Astrocyte (in vitro differentiated cells and primary cell): ENCODE results near the gene SPARCL1. TPM values are rescaled to one million over a fixed set of nuclear protein-coding genes. Genes with fewer than 3 reads are reported as not detected.
"Not testable (repeated sequence)": the region's sequence is repeated elsewhere in the genome, so short reads cannot be mapped to it uniquely, and the experiment has no call there.

Experiments used
- DNase-seq: peaks from one replicate; pipeline ENCODE4 v3.0.0-alpha.2; 2010; ENCODE audit warnings: low read depth
- FAIRE-seq: peaks from 2 replicates; lab custom pipeline; 2011; peaks lifted over from hg19 to GRCh38; lab: Jason Lieb, UNC
- H2AFZ ChIP-seq: 2 replicates; pipeline ENCODE4 v1.6.0; 2012; ENCODE audit warnings: low read depth, low read length, inconsistent platforms
- H3K27ac ChIP-seq: 2 replicates; pipeline ENCODE4 v1.5.1; 2011; ENCODE audit warnings: low read depth, low read length, inconsistent platforms
- H3K27me3 ChIP-seq: 2 replicates; pipeline ENCODE4 v1.6.0; 2011; ENCODE audit warnings: low read length, inconsistent platforms; ENCODE audit not compliant: insufficient read depth
- H3K36me3 ChIP-seq: 2 replicates; pipeline ENCODE4 v1.5.1; 2011; ENCODE audit warnings: low read length, inconsistent platforms; ENCODE audit not compliant: insufficient read depth
- H3K4me1 ChIP-seq: 2 replicates; pipeline ENCODE4 v1.5.1; 2011; ENCODE audit warnings: low read length, inconsistent platforms; ENCODE audit not compliant: insufficient read depth
- H3K4me2 ChIP-seq: 2 replicates; pipeline ENCODE4 v1.6.0; 2012; ENCODE audit warnings: low read length, inconsistent platforms
- H3K4me3 ChIP-seq: 2 replicates; pipeline ENCODE4 v1.5.1; 2011; ENCODE audit warnings: low read depth, mild to moderate bottlenecking, low read length, inconsistent platforms; ENCODE audit not compliant: insufficient read depth
- H3K79me2 ChIP-seq: 2 replicates; pipeline ENCODE4 v1.6.0; 2012; ENCODE audit warnings: mild to moderate bottlenecking, low read length, inconsistent platforms; ENCODE audit not compliant: insufficient read depth
- H3K9ac ChIP-seq: 2 replicates; pipeline ENCODE4 v1.6.0; 2012; ENCODE audit warnings: mild to moderate bottlenecking, low read length, inconsistent platforms
- H3K9me3 ChIP-seq: 2 replicates; pipeline ENCODE4 v1.5.1; 2012; ENCODE audit warnings: low read depth, mild to moderate bottlenecking, low read length, inconsistent platforms; ENCODE audit not compliant: insufficient read depth
- H4K20me1 ChIP-seq: 2 replicates; pipeline ENCODE4 v1.6.0; 2012; ENCODE audit warnings: low read length, inconsistent platforms; ENCODE audit not compliant: insufficient read depth
- H3K27ac Mint-ChIP-seq: one replicate; pipeline ENCODE4 v1.8.0; 2021; ENCODE audit warnings: mild to moderate bottlenecking, mixed read lengths; ENCODE audit not compliant: unreplicated experiment
- H3K27me3 Mint-ChIP-seq: one replicate; pipeline ENCODE4 v1.8.0; 2021; ENCODE audit warnings: low read depth, mixed read lengths; ENCODE audit not compliant: unreplicated experiment
- H3K36me3 Mint-ChIP-seq: one replicate; pipeline ENCODE4 v1.8.0; 2021; ENCODE audit warnings: low read depth, mixed read lengths; ENCODE audit not compliant: unreplicated experiment
- H3K4me1 Mint-ChIP-seq: one replicate; pipeline ENCODE4 v1.8.0; 2021; ENCODE audit warnings: low read depth, mixed read lengths; ENCODE audit not compliant: unreplicated experiment
- H3K4me3 Mint-ChIP-seq: one replicate; pipeline ENCODE4 v1.8.0; 2021; ENCODE audit warnings: mild to moderate bottlenecking, moderate library complexity, mixed read lengths; ENCODE audit not compliant: unreplicated experiment
- H3K9me3 Mint-ChIP-seq: one replicate; pipeline ENCODE4 v1.8.0; 2021; ENCODE audit warnings: mild to moderate bottlenecking, mixed read lengths; ENCODE audit not compliant: unreplicated experiment
- EZH2 ChIP-seq: IDR thresholded peaks from 2 replicates; pipeline ENCODE4 v1.6.1; 2012; ENCODE audit warnings: mild to moderate bottlenecking, low read length, inconsistent platforms; ENCODE audit not compliant: insufficient read depth
- total RNA-seq: library from RNA; stranded (reverse); gene quantifications from 2 replicates; pipeline ENCODE4 v1.2.1, GENCODE V29; 2021
- TF ChIP-seq, protein P1 (sequence below): IDR thresholded peaks from 2 replicates; pipeline ENCODE4 v1.5.1; 2011; ENCODE audit warnings: low read depth, mild to moderate bottlenecking, inconsistent platforms, low read length, moderate library complexity; ENCODE audit not compliant: insufficient read depth

Gene SPARCL1
- total RNA-seq, 1 donor from 2014 or later: 0.25 TPM

GRCh38 chr4:87493115-87493514 lies 36.1 kb downstream of the SPARCL1 start:
- no peak overlapping the region for H3K27ac Mint-ChIP-seq
- Histone ChIP-seq H3K36me3 (no peaks in the 10 kb centered on the region), H4K20me1 (no peaks in the 10 kb centered on the region), H3K9me3 (no peaks in the 10 kb centered on the region), H3K27me3 (no peaks in the 10 kb centered on the region), H3K79me2 (no peaks in the 10 kb centered on the region), H3K27ac (no peak overlapping the region), H3K9ac (no peak overlapping the region), H2AFZ (no peak overlapping the region), H3K4me2 (no peak overlapping the region), H3K4me1 (peaks cover 2% of the 10 kb centered on the region), H3K4me3 (no peak overlapping the region)
- H3K9me3 Mint-ChIP-seq: peaks cover 8% of the 10 kb centered on the region
- no peaks in the 10 kb centered on the region for H3K4me1 Mint-ChIP-seq
- H3K27me3 Mint-ChIP-seq: no peaks in the 10 kb centered on the region
- no peak for FAIRE-seq
- TF ChIP-seq, protein P1, sequence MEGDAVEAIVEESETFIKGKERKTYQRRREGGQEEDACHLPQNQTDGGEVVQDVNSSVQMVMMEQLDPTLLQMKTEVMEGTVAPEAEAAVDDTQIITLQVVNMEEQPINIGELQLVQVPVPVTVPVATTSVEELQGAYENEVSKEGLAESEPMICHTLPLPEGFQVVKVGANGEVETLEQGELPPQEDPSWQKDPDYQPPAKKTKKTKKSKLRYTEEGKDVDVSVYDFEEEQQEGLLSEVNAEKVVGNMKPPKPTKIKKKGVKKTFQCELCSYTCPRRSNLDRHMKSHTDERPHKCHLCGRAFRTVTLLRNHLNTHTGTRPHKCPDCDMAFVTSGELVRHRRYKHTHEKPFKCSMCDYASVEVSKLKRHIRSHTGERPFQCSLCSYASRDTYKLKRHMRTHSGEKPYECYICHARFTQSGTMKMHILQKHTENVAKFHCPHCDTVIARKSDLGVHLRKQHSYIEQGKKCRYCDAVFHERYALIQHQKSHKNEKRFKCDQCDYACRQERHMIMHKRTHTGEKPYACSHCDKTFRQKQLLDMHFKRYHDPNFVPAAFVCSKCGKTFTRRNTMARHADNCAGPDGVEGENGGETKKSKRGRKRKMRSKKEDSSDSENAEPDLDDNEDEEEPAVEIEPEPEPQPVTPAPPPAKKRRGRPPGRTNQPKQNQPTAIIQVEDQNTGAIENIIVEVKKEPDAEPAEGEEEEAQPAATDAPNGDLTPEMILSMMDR: no peak
- TF ChIP-seq EZH2: no peak
- no peak for DNase-seq
- no peak overlapping the region for H3K4me3 Mint-ChIP-seq
- no peaks in the 10 kb centered on the region for H3K36me3 Mint-ChIP-seq

DNA sequence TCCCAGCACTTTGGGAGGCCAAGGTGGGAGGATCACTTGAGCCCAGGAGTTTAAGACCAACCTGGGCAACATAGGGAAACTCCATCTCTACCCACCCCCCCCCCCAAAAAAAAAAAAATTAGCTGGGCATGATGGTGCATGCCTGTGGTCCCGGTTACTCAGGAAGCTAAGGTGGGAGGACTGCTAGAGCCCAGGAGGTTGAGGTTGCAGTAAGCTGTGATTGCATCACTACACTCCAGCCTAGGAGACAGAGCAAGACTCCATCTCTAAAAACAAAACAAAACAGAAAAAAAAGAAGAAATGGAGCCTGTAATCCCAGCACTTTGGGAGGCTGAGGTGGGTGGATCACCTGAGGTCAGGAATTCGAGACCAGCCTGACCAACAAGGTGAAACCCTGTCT lies 37.3 kb downstream of the SPARCL1 start:
- H3K36me3 Mint-ChIP-seq, H3K36me3 ChIP-seq, H3K9me3 ChIP-seq, H3K4me1 Mint-ChIP-seq, H3K27ac Mint-ChIP-seq, H4K20me1 ChIP-seq, H3K4me1 ChIP-seq, H3K9ac ChIP-seq, H3K79me2 ChIP-seq, H3K4me3 Mint-ChIP-seq, FAIRE-seq, H3K4me3 ChIP-seq, H3K27ac ChIP-seq, H2AFZ ChIP-seq, H3K9me3 Mint-ChIP-seq, H3K27me3 Mint-ChIP-seq, H3K4me2 ChIP-seq, H3K27me3 ChIP-seq: not testable (repeated sequence)
- peak; percentile 16 for DNase-seq

DNA sequence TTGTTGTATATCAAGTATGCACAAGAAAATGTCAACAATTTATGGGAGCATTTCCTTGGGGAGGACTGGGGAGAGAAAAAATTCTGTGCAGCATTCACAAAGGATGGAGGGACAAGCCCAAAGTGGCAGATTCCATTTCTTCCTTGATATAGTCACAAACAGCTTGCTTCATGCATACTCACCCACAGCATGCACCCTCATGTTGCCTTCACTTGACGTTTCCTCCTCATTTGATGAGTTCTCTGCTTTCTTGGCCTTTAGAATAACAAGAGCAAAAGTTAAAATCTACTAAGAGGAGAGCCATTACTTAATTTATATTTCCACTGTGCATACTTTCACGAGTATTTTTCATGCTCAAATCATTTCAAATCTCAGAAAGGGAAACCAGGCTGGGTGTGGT lies 37.7 kb downstream of the SPARCL1 start:
- Histone ChIP-seq H3K27me3 (no peaks in the 10 kb centered on the region), H3K9me3 (no peaks in the 10 kb centered on the region), H3K9ac (no peak overlapping the region), H3K36me3 (no peaks in the 10 kb centered on the region), H3K79me2 (no peaks in the 10 kb centered on the region), H3K4me2 (no peak overlapping the region), H3K27ac (no peak overlapping the region), H3K4me3 (no peak overlapping the region), H4K20me1 (no peaks in the 10 kb centered on the region), H2AFZ (no peak overlapping the region), H3K4me1 (no peaks in the 10 kb centered on the region)
- Mint-ChIP-seq H3K27ac (no peak overlapping the region), H3K4me3 (no peak overlapping the region), H3K9me3 (peaks cover 9% of the 10 kb centered on the region), H3K27me3 (no peaks in the 10 kb centered on the region), H3K4me1 (no peaks in the 10 kb centered on the region), H3K36me3 (no peaks in the 10 kb centered on the region)
- DNase-seq: no peak
- no peak for TF ChIP-seq EZH2
- TF ChIP-seq, protein P1: no peak
- no peak for FAIRE-seq
